HG03521 (cell line): Measurements from ENCODE around the gene GNAQ.
"Not testable (repeated sequence)": the region's sequence is repeated elsewhere in the genome, so short reads cannot be mapped to it uniquely, and the experiment has no call there.

Experiments used
- ATAC-seq: cut with Tn5 transposase; IDR thresholded peaks from one replicate; pipeline ENCODE4 v1.9.1; 2021; ENCODE audit warnings: mild to moderate bottlenecking, moderate library complexity; ENCODE audit not compliant: unreplicated experiment

The GNAQ gene

GRCh38 chr9:77752554-77752953 lies 279.1 kb downstream of the GNAQ start:
- no peak for ATAC-seq

GRCh38 chr9:77751341-77752091 lies 280.1 kb downstream of the GNAQ start:
- ATAC-seq = no peak

GRCh38 chr9:77750981-77751340 lies 280.6 kb downstream of the GNAQ start:
- no peak for ATAC-seq

GRCh38 chr9:77750284-77750683 lies 281.3 kb downstream of the GNAQ start:
- no peak for ATAC-seq

- ATAC-seq = no peak
Measured at GRCh38 chr9:77748214-77748772, 283.3 kb downstream of the GNAQ start.

GRCh38 chr9:77747163-77747562 lies 284.4 kb downstream of the GNAQ start:
- no peak for ATAC-seq

- no peak for ATAC-seq
Measured at GRCh38 chr9:77744841-77745430, 286.7 kb downstream of the GNAQ start.

GRCh38 chr9:77743386-77743785 lies 288.2 kb downstream of the GNAQ start:
- no peak for ATAC-seq

- ATAC-seq = no peak
Measured at GRCh38 chr9:77738932-77739331, 292.7 kb downstream of the GNAQ start.

- no peak for ATAC-seq
Measured at GRCh38 chr9:77735494-77735893, 296.1 kb downstream of the GNAQ start.

GRCh38 chr9:77731930-77732329 lies 299.7 kb downstream of the GNAQ start:
- no peak for ATAC-seq

GRCh38 chr9:77731008-77731698 lies 300.5 kb downstream of the GNAQ start:
- no peak for ATAC-seq

GRCh38 chr9:77729177-77729576 lies 302.4 kb downstream of the GNAQ start:
- ATAC-seq = no peak

GRCh38 chr9:77726814-77727213 lies 304.8 kb downstream of the GNAQ start:
- ATAC-seq = no peak

- no peak for ATAC-seq
Measured at GRCh38 chr9:77726289-77726688, 305.3 kb downstream of the GNAQ start.

- no peak for ATAC-seq
Measured at GRCh38 chr9:77725820-77726219, 305.8 kb downstream of the GNAQ start.

GRCh38 chr9:77725046-77725694 lies 306.4 kb downstream of the GNAQ start:
- ATAC-seq = no peak

- not testable (repeated sequence) for ATAC-seq
Measured at GRCh38 chr9:77721156-77721555, 310.5 kb downstream of the GNAQ start.

GRCh38 chr9:77719321-77719720 lies 312.3 kb downstream of the GNAQ start:
- ATAC-seq = no peak

- not testable (repeated sequence) for ATAC-seq
Measured at GRCh38 chr9:77718298-77718640, 313.3 kb downstream of the GNAQ start.

GRCh38 chr9:77717608-77718297 lies 313.9 kb downstream of the GNAQ start:
- not testable (repeated sequence) for ATAC-seq
